Measurements from ENCODE around the gene TRIM24.
"Not testable (repeated sequence)": the region's sequence is repeated elsewhere in the genome, so short reads cannot be mapped to it uniquely, and the experiment has no call there.

Gene TRIM24

GRCh38 chr7:138499340-138499739 lies 39.3 kb downstream of the TRIM24 start:
- DNase-seq (ENCODE audit: insufficient read length, low spot score) (no peak), FAIRE-seq (no peak)
- no peak for TF ChIP-seq POLR2A (IDR thresholded peaks at IDR 0.05; ENCODE audit: low read depth, low read length)

GRCh38 chr7:138500303-138500702 lies 40.2 kb downstream of the TRIM24 start:
- not testable (repeated sequence) for DNase-seq (ENCODE audit: insufficient read length, low spot score)

GRCh38 chr7:138500892-138501291 lies 40.8 kb downstream of the TRIM24 start:
- TF ChIP-seq POLR2A (IDR thresholded peaks at IDR 0.05; ENCODE audit: low read depth, low read length) = no peak
- no peak for FAIRE-seq
- no peak for DNase-seq (ENCODE audit: insufficient read length, low spot score)

More at GRCh38 chr7:138500303-138500702, 40.2 kb downstream of the TRIM24 start:
- not testable (repeated sequence) for FAIRE-seq

- no peak for DNase-seq (ENCODE audit: insufficient read length, low spot score)
- no peak for FAIRE-seq
- TF ChIP-seq POLR2A (IDR thresholded peaks at IDR 0.05; ENCODE audit: low read depth, low read length) = no peak
These were observed 42.1 kb downstream of the TRIM24 start for GRCh38 chr7:138502023-138502767.

GRCh38 chr7:138505361-138505873 lies 45.4 kb downstream of the TRIM24 start:
- DNase-seq (ENCODE audit: insufficient read length, low spot score) = no peak
- FAIRE-seq = no peak
- TF ChIP-seq POLR2A (IDR thresholded peaks at IDR 0.05; ENCODE audit: low read depth, low read length) = no peak

- FAIRE-seq (no peak), DNase-seq (ENCODE audit: insufficient read length, low spot score) (no peak)
- TF ChIP-seq POLR2A (IDR thresholded peaks at IDR 0.05; ENCODE audit: low read depth, low read length) = no peak
These were observed 46.7 kb downstream of the TRIM24 start for GRCh38 chr7:138506764-138507163.

- DNase-seq (ENCODE audit: insufficient read length, low spot score) = no peak
- TF ChIP-seq POLR2A (IDR thresholded peaks at IDR 0.05; ENCODE audit: low read depth, low read length) = no peak
- FAIRE-seq = no peak
These were observed 49.9 kb downstream of the TRIM24 start for GRCh38 chr7:138510003-138510402.

GRCh38 chr7:138512092-138512858 lies 52.2 kb downstream of the TRIM24 start:
- no peak for DNase-seq (ENCODE audit: insufficient read length, low spot score)
- no peak for TF ChIP-seq POLR2A (IDR thresholded peaks at IDR 0.05; ENCODE audit: low read depth, low read length)
- FAIRE-seq = no peak

- no peak for FAIRE-seq
- no peak for DNase-seq (ENCODE audit: insufficient read length, low spot score)
- no peak for TF ChIP-seq POLR2A (IDR thresholded peaks at IDR 0.05; ENCODE audit: low read depth, low read length)
These were observed 52.8 kb downstream of the TRIM24 start for GRCh38 chr7:138512885-138513284.

- DNase-seq (ENCODE audit: insufficient read length, low spot score) = no peak
- no peak for TF ChIP-seq POLR2A (IDR thresholded peaks at IDR 0.05; ENCODE audit: low read depth, low read length)
- no peak for FAIRE-seq
These were observed 53.3 kb downstream of the TRIM24 start for GRCh38 chr7:138513344-138513871.

- DNase-seq (ENCODE audit: insufficient read length, low spot score) (no peak), FAIRE-seq (no peak)
- no peak for TF ChIP-seq POLR2A (IDR thresholded peaks at IDR 0.05; ENCODE audit: low read depth, low read length)
These were observed 54.0 kb downstream of the TRIM24 start for GRCh38 chr7:138514044-138514443.

- FAIRE-seq (no peak), DNase-seq (ENCODE audit: insufficient read length, low spot score) (no peak)
- TF ChIP-seq POLR2A (IDR thresholded peaks at IDR 0.05; ENCODE audit: low read depth, low read length) = no peak
These were observed 55.0 kb downstream of the TRIM24 start for GRCh38 chr7:138515001-138515528.

GRCh38 chr7:138519061-138519798 lies 59.2 kb downstream of the TRIM24 start:
- TF ChIP-seq POLR2A (IDR thresholded peaks at IDR 0.05; ENCODE audit: low read depth, low read length) = no peak
- FAIRE-seq (no peak), DNase-seq (ENCODE audit: insufficient read length, low spot score) (no peak)

- DNase-seq (ENCODE audit: insufficient read length, low spot score) (no peak), FAIRE-seq (no peak)
- no peak for TF ChIP-seq POLR2A (IDR thresholded peaks at IDR 0.05; ENCODE audit: low read depth, low read length)
These were observed 60.7 kb downstream of the TRIM24 start for GRCh38 chr7:138520742-138521141.
